HepG2 (cell line): ENCODE data around the gene PHEX.

Experiments
- ATF1 ChIP-seq: IDR thresholded peaks from 2 replicates; pipeline ENCODE4 v1.6.1; 2016; ENCODE audit warnings: mild to moderate bottlenecking, control low read depth
- BRCA1 ChIP-seq: sonication (generic); formaldehyde crosslinking; IDR thresholded peaks from 2 replicates; pipeline ENCODE4 v1.4.0; 2020; ENCODE audit warnings: missing genetic modification reagents
- CREM ChIP-seq, 2 experiments: sonication (generic) in 1 of 2; formaldehyde crosslinking in 1 of 2; IDR thresholded peaks; 2 replicates each; pipeline versions ENCODE4 v1.4.0 to v1.6.1; 2016 to 2020; ENCODE audit warnings: antibody characterized with exemption in 1 of 2, mild to moderate bottlenecking in 1 of 2, missing genetic modification reagents in 1 of 2
- ELF4 ChIP-seq: sonication (generic); formaldehyde crosslinking; IDR thresholded peaks from 2 replicates; pipeline ENCODE4 v1.5.0; 2020; ENCODE audit warnings: missing genetic modification reagents, mild to moderate bottlenecking, moderate library complexity, borderline replicate concordance
- HNRNPL ChIP-seq: fragments of 200-400 bp; formaldehyde crosslinking; IDR thresholded peaks from 2 replicates; pipeline ENCODE4 v1.6.1; 2017; ENCODE audit warnings: mild to moderate bottlenecking, low read depth, low read length
- MED1 ChIP-seq: sonication (generic); formaldehyde crosslinking; IDR thresholded peaks from 2 replicates; pipeline ENCODE4 v1.4.0; 2020; ENCODE audit warnings: missing genetic modification reagents
- ZFP36 ChIP-seq: fragments of 150-350 bp; IDR thresholded peaks from 2 replicates; pipeline ENCODE4 v1.6.1; 2018; ENCODE audit warnings: borderline replicate concordance, low read length, low read depth; ENCODE audit not compliant: partially characterized antibody
- TF ChIP-seq, protein P1 (sequence below): sonication (generic); formaldehyde crosslinking; IDR thresholded peaks from 2 replicates; pipeline ENCODE4 v1.4.0; 2020; ENCODE audit warnings: missing genetic modification reagents, mild to moderate bottlenecking, borderline replicate concordance
- TF ChIP-seq, protein P2 (sequence below): sonication (generic); formaldehyde crosslinking; IDR thresholded peaks from 2 replicates; pipeline ENCODE4 v1.5.0; 2020; ENCODE audit warnings: mild to moderate bottlenecking, missing genetic modification reagents, moderate library complexity

DNA sequence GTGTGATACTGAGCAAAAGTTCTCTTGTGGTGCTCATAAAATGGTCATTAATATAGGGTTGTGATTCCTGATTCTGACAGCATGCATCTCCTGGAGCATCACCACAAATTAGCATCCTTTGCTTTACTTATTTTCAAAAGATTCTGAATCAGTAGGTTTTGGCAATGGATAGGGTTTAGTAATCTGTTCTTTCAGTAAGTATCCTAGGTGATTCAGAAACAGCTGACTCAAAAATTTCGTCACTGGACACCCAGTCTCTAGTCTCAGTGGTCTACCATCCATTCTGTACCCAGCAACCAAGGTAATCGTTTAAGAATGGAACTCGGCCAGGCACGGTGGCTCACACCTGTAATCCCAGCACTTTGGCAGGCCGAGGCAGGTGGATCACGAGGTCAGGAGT is 244.7 kb downstream of the PHEX start:
- TF ChIP-seq HNRNPL: no peak
- no peak for TF ChIP-seq ELF4
- no peak for TF ChIP-seq ATF1 (CRISPR knock-in tag)
- TF ChIP-seq BRCA1 (CRISPR knock-in tag): no peak
- TF ChIP-seq MED1 (CRISPR knock-in tag): no peak
- no peak for TF ChIP-seq ZFP36
- TF ChIP-seq, protein P1, sequence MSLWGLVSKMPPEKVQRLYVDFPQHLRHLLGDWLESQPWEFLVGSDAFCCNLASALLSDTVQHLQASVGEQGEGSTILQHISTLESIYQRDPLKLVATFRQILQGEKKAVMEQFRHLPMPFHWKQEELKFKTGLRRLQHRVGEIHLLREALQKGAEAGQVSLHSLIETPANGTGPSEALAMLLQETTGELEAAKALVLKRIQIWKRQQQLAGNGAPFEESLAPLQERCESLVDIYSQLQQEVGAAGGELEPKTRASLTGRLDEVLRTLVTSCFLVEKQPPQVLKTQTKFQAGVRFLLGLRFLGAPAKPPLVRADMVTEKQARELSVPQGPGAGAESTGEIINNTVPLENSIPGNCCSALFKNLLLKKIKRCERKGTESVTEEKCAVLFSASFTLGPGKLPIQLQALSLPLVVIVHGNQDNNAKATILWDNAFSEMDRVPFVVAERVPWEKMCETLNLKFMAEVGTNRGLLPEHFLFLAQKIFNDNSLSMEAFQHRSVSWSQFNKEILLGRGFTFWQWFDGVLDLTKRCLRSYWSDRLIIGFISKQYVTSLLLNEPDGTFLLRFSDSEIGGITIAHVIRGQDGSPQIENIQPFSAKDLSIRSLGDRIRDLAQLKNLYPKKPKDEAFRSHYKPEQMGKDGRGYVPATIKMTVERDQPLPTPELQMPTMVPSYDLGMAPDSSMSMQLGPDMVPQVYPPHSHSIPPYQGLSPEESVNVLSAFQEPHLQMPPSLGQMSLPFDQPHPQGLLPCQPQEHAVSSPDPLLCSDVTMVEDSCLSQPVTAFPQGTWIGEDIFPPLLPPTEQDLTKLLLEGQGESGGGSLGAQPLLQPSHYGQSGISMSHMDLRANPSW (CRISPR knock-in tag): no peak
- TF ChIP-seq, protein P2, sequence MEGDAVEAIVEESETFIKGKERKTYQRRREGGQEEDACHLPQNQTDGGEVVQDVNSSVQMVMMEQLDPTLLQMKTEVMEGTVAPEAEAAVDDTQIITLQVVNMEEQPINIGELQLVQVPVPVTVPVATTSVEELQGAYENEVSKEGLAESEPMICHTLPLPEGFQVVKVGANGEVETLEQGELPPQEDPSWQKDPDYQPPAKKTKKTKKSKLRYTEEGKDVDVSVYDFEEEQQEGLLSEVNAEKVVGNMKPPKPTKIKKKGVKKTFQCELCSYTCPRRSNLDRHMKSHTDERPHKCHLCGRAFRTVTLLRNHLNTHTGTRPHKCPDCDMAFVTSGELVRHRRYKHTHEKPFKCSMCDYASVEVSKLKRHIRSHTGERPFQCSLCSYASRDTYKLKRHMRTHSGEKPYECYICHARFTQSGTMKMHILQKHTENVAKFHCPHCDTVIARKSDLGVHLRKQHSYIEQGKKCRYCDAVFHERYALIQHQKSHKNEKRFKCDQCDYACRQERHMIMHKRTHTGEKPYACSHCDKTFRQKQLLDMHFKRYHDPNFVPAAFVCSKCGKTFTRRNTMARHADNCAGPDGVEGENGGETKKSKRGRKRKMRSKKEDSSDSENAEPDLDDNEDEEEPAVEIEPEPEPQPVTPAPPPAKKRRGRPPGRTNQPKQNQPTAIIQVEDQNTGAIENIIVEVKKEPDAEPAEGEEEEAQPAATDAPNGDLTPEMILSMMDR (CRISPR knock-in tag): no peak
- no peak for TF ChIP-seq CREM (IDR thresholded peaks at IDR 0.05)
- TF ChIP-seq CREM (CRISPR knock-in tag; IDR thresholded peaks at IDR 0.05): no peak
